ENCODE data around the gene SLC25A25. TPM values are rescaled to one million over a fixed set of nuclear protein-coding genes. Genes with fewer than 3 reads are reported as not detected.

Gene SLC25A25
- total and polyA plus RNA-seq, 10 of the 15 experiments (the other 5 are each of a cell fraction or from before 2014, with no cell fraction given), result 0.04 to 17.1 (median 12.4) TPM; not detected in 1

DNA sequence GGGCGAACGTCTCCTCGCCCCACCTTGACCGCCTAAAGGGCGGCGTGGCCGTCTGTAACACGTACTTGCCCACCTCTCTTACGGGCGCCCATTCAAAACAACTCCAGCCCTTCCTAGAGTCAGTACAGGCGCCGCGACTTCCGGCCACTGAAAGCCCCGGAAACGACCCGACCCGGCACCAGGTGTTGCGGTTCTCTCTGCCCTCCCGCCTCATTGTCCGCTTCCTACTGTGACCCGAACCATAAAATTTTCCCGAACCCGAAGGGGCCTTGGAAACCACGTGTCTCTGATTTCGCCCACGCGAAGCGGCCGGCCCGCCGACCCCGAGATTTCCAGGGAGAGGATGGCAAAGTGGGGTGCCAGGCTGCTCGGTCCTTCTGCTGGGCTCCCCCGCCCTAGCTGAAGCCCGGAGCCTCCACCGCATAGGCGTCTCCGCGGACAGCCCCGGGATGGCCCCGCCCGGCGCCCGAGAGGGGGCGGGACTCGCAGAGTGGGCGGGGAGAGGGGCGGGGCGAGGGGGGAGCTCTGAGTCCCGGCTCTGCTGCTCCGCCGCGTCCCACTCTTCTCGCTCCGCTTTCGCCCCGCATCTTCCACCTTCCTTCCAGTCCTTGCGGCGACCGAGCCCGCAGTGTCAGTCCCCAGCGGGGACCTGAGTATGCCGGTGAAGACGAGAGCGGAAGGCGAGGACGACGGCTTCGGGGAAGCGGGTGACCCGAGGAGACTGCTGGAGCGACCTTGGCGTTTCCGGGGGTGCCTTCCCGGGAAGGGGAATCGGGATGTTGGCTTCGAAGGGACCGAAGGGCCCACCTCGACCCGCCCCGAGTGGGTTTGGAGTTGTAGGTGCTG, 60.2 kb downstream of the SLC25A25 start (continued):
- TF ChIP-seq KLF5 (IDR thresholded peaks at IDR 0.05; ENCODE audit: partially characterized antibody) (no peak), BRCA1 (IDR thresholded peaks at IDR 0.05; ENCODE audit: low read depth, low read length) (no peak), SMC3 (IDR thresholded peaks at IDR 0.05; ENCODE audit: borderline replicate concordance, low read length) (no peak), NRF1 (conservative IDR thresholded peaks at IDR 0.05; ENCODE audit: low read depth, low read length) (no peak), ZNF384 (IDR thresholded peaks at IDR 0.05; ENCODE audit: borderline replicate concordance, low read depth, low read length) (no peak), BMI1 (IDR thresholded peaks at IDR 0.05; ENCODE audit: borderline replicate concordance) (no peak), SMAD1 (IDR thresholded peaks at IDR 0.05; ENCODE audit: low read depth, partially characterized antibody) (no peak), ZNF217 (IDR thresholded peaks at IDR 0.05) (no peak), MTA3 (IDR thresholded peaks at IDR 0.05; ENCODE audit: borderline replicate concordance, low read length) (no peak)
- TF ChIP-seq, protein P1, sequence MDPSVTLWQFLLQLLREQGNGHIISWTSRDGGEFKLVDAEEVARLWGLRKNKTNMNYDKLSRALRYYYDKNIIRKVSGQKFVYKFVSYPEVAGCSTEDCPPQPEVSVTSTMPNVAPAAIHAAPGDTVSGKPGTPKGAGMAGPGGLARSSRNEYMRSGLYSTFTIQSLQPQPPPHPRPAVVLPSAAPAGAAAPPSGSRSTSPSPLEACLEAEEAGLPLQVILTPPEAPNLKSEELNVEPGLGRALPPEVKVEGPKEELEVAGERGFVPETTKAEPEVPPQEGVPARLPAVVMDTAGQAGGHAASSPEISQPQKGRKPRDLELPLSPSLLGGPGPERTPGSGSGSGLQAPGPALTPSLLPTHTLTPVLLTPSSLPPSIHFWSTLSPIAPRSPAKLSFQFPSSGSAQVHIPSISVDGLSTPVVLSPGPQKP (IDR thresholded peaks at IDR 0.05; ENCODE audit: low read depth, low read length), result peak; percentile 61
- TF ChIP-seq, protein P2, sequence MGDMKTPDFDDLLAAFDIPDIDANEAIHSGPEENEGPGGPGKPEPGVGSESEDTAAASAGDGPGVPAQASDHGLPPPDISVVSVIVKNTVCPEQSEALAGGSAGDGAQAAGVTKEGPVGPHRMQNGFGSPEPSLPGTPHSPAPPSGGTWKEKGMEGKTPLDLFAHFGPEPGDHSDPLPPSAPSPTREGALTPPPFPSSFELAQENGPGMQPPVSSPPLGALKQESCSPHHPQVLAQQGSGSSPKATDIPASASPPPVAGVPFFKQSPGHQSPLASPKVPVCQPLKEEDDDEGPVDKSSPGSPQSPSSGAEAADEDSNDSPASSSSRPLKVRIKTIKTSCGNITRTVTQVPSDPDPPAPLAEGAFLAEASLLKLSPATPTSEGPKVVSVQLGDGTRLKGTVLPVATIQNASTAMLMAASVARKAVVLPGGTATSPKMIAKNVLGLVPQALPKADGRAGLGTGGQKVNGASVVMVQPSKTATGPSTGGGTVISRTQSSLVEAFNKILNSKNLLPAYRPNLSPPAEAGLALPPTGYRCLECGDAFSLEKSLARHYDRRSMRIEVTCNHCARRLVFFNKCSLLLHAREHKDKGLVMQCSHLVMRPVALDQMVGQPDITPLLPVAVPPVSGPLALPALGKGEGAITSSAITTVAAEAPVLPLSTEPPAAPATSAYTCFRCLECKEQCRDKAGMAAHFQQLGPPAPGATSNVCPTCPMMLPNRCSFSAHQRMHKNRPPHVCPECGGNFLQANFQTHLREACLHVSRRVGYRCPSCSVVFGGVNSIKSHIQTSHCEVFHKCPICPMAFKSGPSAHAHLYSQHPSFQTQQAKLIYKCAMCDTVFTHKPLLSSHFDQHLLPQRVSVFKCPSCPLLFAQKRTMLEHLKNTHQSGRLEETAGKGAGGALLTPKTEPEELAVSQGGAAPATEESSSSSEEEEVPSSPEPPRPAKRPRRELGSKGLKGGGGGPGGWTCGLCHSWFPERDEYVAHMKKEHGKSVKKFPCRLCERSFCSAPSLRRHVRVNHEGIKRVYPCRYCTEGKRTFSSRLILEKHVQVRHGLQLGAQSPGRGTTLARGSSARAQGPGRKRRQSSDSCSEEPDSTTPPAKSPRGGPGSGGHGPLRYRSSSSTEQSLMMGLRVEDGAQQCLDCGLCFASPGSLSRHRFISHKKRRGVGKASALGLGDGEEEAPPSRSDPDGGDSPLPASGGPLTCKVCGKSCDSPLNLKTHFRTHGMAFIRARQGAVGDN (IDR thresholded peaks at IDR 0.05), result no peak
- TF ChIP-seq, protein P3, sequence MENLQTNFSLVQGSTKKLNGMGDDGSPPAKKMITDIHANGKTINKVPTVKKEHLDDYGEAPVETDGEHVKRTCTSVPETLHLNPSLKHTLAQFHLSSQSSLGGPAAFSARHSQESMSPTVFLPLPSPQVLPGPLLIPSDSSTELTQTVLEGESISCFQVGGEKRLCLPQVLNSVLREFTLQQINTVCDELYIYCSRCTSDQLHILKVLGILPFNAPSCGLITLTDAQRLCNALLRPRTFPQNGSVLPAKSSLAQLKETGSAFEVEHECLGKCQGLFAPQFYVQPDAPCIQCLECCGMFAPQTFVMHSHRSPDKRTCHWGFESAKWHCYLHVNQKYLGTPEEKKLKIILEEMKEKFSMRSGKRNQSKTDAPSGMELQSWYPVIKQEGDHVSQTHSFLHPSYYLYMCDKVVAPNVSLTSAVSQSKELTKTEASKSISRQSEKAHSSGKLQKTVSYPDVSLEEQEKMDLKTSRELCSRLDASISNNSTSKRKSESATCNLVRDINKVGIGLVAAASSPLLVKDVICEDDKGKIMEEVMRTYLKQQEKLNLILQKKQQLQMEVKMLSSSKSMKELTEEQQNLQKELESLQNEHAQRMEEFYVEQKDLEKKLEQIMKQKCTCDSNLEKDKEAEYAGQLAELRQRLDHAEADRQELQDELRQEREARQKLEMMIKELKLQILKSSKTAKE (IDR thresholded peaks at IDR 0.05; ENCODE audit: low read depth, poor library complexity, severe bottlenecking), result peak; percentile 37
- TF ChIP-seq, protein P4, sequence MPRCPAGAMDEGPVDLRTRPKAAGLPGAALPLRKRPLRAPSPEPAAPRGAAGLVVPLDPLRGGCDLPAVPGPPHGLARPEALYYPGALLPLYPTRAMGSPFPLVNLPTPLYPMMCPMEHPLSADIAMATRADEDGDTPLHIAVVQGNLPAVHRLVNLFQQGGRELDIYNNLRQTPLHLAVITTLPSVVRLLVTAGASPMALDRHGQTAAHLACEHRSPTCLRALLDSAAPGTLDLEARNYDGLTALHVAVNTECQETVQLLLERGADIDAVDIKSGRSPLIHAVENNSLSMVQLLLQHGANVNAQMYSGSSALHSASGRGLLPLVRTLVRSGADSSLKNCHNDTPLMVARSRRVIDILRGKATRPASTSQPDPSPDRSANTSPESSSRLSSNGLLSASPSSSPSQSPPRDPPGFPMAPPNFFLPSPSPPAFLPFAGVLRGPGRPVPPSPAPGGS (IDR thresholded peaks at IDR 0.05; ENCODE audit: borderline replicate concordance, insufficient read depth, low read depth, low read length, poor library complexity, severe bottlenecking), result no peak
- TF ChIP-seq, protein P5, sequence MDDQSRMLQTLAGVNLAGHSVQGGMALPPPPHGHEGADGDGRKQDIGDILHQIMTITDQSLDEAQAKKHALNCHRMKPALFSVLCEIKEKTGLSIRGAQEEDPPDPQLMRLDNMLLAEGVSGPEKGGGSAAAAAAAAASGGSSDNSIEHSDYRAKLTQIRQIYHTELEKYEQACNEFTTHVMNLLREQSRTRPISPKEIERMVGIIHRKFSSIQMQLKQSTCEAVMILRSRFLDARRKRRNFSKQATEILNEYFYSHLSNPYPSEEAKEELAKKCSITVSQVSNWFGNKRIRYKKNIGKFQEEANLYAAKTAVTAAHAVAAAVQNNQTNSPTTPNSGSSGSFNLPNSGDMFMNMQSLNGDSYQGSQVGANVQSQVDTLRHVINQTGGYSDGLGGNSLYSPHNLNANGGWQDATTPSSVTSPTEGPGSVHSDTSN (IDR thresholded peaks at IDR 0.05; ENCODE audit: insufficient replicate concordance, low read depth, low read length), result no peak
- TF ChIP-seq, protein P6, sequence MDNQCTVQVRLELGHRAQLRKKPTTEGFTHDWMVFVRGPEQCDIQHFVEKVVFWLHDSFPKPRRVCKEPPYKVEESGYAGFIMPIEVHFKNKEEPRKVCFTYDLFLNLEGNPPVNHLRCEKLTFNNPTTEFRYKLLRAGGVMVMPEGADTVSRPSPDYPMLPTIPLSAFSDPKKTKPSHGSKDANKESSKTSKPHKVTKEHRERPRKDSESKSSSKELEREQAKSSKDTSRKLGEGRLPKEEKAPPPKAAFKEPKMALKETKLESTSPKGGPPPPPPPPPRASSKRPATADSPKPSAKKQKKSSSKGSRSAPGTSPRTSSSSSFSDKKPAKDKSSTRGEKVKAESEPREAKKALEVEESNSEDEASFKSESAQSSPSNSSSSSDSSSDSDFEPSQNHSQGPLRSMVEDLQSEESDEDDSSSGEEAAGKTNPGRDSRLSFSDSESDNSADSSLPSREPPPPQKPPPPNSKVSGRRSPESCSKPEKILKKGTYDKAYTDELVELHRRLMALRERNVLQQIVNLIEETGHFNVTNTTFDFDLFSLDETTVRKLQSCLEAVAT (IDR thresholded peaks at IDR 0.05), result 0 out of 2 replicates have a peak, but pooled peaks have one; percentile 63

All from GM12878 (cell line).